ENCODE measurements around the gene ELAPOR1.

- no peak for TF ChIP-seq JUND (IDR thresholded peaks at IDR 0.05)
- TF ChIP-seq CTCF (IDR thresholded peaks at IDR 0.05; ENCODE audit: low read depth, low read length, missing input control): peak; percentile 33
- TF ChIP-seq REST (IDR thresholded peaks at IDR 0.05): no peak
- no peak for TF ChIP-seq YY1 (IDR thresholded peaks at IDR 0.05)
- TF ChIP-seq HNF4G (IDR thresholded peaks at IDR 0.05): no peak
- TF ChIP-seq SP1 (IDR thresholded peaks at IDR 0.05): no peak
- TF ChIP-seq TAF1 (conservative IDR thresholded peaks at IDR 0.05): no peak
- TF ChIP-seq RAD21 (IDR thresholded peaks at IDR 0.05): peak; percentile 62 to 73
- TF ChIP-seq, protein P1, sequence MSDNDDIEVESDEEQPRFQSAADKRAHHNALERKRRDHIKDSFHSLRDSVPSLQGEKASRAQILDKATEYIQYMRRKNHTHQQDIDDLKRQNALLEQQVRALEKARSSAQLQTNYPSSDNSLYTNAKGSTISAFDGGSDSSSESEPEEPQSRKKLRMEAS (IDR thresholded peaks at IDR 0.05): no peak
- TF ChIP-seq, protein P2, sequence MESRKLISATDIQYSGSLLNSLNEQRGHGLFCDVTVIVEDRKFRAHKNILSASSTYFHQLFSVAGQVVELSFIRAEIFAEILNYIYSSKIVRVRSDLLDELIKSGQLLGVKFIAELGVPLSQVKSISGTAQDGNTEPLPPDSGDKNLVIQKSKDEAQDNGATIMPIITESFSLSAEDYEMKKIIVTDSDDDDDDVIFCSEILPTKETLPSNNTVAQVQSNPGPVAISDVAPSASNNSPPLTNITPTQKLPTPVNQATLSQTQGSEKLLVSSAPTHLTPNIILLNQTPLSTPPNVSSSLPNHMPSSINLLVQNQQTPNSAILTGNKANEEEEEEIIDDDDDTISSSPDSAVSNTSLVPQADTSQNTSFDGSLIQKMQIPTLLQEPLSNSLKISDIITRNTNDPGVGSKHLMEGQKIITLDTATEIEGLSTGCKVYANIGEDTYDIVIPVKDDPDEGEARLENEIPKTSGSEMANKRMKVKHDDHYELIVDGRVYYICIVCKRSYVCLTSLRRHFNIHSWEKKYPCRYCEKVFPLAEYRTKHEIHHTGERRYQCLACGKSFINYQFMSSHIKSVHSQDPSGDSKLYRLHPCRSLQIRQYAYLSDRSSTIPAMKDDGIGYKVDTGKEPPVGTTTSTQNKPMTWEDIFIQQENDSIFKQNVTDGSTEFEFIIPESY (IDR thresholded peaks at IDR 0.05): no peak
Observed at GRCh38 chr1:109112056-109112651, 1.8 kb upstream of the ELAPOR1 start.

All from liver (tissue), 3 donors.